PC-9 (cell line): Measurements from ENCODE around the gene AKAP3.

Experiments
- EZH2 ChIP-seq: fragments of 200-600 bp; sonication (generic); IDR thresholded peaks from 2 replicates; pipeline ENCODE4 v1.8.0; 2017; ENCODE audit warnings: antibody characterized with exemption, low read depth
- TF ChIP-seq, protein P1 (sequence below): fragments of 200-600 bp; sonication (generic); conservative IDR thresholded peaks from 2 replicates; pipeline ENCODE4 v1.6.1; 2017; ENCODE audit warnings: mixed run types, antibody characterized with exemption, mild to moderate bottlenecking, moderate library complexity

DNA sequence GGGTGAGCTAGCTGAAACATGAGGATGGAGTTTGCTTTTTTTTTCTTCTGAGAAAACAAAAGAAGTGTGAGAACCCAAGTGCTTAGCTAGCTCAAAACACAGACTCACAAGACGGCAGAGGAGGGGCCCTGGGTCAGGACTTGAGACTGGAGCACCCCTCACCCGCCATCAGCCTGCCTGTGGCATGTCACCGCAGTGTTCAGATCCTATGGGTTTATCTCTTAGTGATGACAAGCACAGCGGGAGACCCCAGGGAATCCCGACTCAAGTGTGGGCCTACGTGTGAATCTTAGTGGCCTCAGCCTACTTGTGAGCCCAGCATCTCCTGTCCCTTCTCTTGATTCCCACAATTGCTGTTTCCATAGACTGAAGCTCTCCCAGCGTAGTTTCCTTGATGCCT, 64.0 kb downstream of the AKAP3 start:
- TF ChIP-seq, protein P1, sequence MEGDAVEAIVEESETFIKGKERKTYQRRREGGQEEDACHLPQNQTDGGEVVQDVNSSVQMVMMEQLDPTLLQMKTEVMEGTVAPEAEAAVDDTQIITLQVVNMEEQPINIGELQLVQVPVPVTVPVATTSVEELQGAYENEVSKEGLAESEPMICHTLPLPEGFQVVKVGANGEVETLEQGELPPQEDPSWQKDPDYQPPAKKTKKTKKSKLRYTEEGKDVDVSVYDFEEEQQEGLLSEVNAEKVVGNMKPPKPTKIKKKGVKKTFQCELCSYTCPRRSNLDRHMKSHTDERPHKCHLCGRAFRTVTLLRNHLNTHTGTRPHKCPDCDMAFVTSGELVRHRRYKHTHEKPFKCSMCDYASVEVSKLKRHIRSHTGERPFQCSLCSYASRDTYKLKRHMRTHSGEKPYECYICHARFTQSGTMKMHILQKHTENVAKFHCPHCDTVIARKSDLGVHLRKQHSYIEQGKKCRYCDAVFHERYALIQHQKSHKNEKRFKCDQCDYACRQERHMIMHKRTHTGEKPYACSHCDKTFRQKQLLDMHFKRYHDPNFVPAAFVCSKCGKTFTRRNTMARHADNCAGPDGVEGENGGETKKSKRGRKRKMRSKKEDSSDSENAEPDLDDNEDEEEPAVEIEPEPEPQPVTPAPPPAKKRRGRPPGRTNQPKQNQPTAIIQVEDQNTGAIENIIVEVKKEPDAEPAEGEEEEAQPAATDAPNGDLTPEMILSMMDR, result no peak
- TF ChIP-seq EZH2, result no peak
